HG03432 (cell line): ENCODE results near the gene MDFIC2.
"Not testable (repeated sequence)": the region's sequence is repeated elsewhere in the genome, so short reads cannot be mapped to it uniquely, and the experiment has no call there.

Source experiments
- ATAC-seq: cut with Tn5 transposase; IDR thresholded peaks from one replicate; pipeline ENCODE4 v1.9.1; 2021; ENCODE audit warnings: mild to moderate bottlenecking, moderate library complexity; ENCODE audit not compliant: unreplicated experiment

Gene MDFIC2

DNA sequence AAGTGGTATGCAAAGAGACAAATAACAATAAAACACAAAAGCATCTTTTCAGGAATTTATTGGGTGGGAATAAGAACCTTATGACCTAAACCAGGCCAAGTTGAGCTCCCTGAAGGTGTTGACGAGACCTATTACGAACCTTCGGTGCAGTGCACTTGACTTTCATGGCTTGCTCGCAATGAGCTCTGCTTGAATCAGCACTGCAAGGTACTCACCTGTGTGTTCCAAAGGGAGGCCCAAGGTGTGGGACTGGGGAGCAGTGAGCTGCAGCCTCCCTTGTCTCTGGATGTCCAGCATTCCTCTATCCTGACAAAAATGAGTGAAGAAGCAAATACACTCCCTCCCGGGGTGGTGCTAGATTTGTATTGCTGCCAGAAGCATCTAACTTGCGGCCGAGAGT lies at the start of gene MDFIC2:
Gene MDFIC2 (minus strand): TSS at position 303 of the 400 bp plus-strand sequence. CDS start 665 bp downstream, outside the sequence.
- no peak for ATAC-seq

GRCh38 chr3:70360979-70361760 lies 48.7 kb upstream of the MDFIC2 start:
- ATAC-seq = peak; percentile 95

DNA sequence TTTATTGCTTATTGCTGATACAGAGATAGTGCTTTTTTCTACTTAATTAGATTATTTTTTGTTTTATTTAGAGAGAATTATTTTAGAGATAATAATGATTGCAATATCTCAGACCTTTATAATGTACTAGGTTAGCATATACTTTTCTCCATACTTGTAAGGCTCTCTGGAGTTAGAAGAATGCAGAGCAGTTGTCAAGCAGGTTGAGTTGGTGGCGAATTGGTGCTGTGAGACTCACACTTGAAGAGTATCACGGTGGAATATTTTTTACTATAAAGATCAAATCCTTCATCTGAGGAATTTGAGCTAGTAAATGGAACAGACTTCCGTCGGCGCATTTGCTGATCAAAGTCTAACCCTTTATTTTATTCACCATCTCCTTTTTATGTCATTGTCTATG lies 47.3 kb upstream of the MDFIC2 start:
- ATAC-seq = no peak

- ATAC-seq = peak; percentile 43
Measured at GRCh38 chr3:70358978-70359580, 46.6 kb upstream of the MDFIC2 start.

GRCh38 chr3:70352215-70352614 lies 39.8 kb upstream of the MDFIC2 start:
- no peak for ATAC-seq

GRCh38 chr3:70342149-70342548 lies 29.7 kb upstream of the MDFIC2 start:
- no peak for ATAC-seq

- not testable (repeated sequence) for ATAC-seq
Measured at GRCh38 chr3:70336885-70337284, 24.4 kb upstream of the MDFIC2 start.

DNA sequence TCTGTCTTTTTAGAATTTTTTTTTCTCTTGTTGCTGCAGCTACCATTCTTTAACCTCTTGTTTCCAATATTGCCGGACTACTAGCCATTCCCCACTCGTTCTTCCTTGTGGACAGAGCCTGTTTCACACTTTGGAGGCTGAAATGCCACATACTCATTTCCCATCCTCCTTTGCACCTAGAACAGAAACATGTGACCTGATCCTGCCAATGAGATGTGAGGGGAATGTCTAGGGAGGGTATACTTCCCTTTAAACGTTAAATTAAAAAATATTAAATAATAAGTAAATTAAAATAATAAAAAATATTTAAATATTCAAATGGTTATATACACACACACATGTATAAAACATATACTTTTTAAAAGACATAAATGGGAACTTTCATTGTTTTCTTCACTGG lies 20.6 kb upstream of the MDFIC2 start:
- ATAC-seq = no peak

DNA sequence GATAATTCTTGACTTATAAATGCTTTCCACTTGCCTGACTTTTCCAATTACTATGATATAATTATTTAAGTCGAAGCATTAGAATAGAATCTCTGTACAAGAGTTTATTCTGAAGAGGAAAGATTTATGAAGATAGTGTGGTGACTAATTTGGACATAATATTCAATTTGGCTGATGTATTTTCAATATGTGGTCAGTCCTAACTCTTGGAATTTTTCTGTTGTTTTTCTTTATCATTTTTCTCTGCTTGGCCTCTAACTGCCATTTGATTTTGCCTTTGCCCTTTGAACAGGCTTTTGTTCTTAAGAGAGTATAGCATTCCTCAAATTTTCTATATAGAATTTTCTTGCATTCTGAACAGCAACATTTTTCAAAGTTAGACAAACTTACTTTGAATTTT lies 2.6 kb upstream of the MDFIC2 start:
- no peak for ATAC-seq

- ATAC-seq = no peak
Measured at GRCh38 chr3:70310809-70311208, 1.6 kb downstream of the MDFIC2 start.

GRCh38 chr3:70309591-70309990 lies 2.8 kb downstream of the MDFIC2 start:
- ATAC-seq = no peak

DNA sequence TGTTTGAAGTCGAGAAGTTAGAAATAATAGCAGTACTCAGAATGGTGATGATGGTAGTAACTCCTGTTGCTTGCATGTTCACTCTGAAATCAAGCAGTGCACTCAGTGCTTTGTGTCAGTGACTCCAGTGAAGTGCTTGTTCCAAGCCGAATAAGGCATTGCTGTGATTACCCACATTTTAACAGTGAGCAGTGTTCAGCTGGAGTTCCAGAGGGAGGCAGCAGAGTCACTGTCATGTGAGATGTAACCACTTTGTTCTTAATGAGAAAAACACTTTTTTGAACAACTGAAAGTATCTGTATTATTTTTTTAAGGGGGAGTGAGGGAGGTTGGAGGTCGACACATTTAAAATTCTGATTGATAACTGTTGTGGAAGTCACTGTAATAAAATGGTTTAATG lies 3.7 kb downstream of the MDFIC2 start:
- peak; percentile 53 for ATAC-seq

DNA sequence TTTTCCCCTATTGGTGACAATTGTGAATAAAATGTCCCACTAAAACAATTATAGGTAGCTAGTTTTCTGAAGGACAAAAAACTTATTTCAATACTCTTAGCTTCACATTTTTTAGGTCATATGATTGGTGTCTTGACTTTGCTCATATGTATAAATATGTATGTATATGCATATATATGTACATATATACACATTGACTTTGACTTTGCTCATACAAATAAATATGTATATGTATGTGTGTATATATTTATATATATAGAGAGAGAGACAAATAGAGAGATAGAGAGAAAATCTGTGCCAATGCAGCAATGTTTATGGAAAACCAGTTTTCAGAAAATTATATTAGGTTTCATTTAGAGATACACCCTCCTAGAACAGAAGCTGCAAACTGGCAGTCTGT lies 5.7 kb downstream of the MDFIC2 start:
- ATAC-seq = no peak

DNA sequence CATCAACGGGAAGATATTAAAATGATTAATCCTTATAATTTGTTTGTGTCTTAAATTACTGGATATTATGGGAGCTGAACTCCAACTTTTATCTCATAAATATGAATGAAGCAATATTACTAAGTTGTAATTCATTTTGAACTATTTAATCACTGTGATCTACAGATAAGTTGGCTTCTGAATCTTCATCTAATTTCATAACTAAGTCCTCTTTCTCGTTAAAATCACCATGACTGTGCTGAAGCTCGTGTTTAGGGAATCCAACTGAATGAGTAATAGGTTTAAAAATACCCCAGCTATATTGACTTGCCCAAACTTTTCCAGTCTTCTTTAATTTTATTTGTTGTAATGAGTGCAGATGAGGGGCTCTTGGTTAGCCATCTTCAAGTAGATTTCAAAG lies 14.1 kb downstream of the MDFIC2 start:
- no peak for ATAC-seq

DNA sequence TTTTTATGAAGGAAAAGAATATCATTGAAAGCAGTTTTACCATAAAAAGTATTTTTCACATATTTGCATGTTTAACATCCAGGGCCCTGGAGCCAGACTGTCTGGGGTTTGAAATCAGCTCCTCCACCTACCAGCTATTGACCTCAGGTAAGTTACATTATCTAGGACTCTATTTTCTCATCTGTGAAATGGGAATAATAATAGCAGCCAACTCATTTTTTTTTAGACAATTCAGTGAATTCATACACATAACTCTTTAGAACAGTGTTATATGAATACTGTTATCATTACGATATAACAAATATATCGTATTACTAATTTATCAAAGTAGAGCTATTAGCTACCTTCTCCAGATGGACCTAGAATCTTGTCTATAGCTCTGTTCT lies 21.3 kb downstream of the MDFIC2 start:
- no peak for ATAC-seq

DNA sequence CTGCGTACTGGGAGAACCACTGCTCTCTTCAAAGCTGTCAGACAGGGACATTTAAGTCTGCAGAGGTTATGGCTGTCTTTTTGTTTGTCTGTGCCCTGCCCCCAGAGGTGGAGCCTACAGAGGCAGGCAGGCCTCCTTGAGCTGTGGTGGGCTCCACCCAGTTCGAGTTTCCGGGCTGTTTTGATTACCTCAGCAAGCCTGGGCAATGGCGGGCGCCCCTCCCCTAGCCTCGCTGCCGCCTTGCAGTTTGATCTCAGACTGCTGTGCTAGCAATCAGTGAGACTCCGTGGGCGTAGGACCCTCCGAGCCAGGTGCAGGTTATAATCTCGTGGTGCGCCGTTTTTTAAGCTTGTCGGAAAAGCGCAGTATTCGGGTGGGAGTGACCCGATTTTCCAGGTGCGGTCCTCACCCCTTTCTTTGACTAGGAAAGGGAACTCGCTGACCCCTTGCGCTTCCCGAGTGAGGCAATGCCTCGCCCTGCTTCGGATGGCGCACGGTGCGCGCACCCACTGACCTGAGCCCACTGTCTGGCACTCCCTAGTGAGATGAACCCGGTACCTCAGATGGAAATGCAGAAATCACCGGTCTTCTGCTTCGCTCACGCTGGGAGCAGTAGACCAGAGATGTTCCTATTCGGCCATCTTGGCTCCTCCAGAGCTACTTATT lies 21.9 kb downstream of the MDFIC2 start:
- ATAC-seq = not testable (repeated sequence)

- no peak for ATAC-seq
Measured at GRCh38 chr3:70281663-70282062, 30.8 kb downstream of the MDFIC2 start.

DNA sequence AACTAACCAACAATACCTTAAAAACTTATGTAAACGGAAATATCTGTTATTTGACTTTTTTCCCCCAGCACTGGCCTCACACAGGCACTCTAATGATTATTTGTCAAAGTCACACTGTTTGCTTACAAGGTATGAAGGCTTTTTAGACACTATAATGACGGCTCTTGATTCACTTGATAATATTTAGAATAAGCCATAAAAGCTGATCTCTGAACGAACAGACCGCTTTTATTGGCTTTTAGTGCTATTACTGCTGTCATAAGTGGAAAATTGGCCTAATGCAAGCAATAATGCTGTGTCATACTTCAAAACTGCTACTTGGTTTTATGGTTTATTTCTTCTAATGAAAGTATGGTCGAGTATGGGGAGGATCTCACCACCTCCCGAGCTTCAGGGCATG lies 35.1 kb downstream of the MDFIC2 start:
- ATAC-seq = no peak

- no peak for ATAC-seq
Measured at GRCh38 chr3:70276901-70277300, 35.5 kb downstream of the MDFIC2 start.

GRCh38 chr3:70273492-70273891 lies 38.9 kb downstream of the MDFIC2 start:
- no peak for ATAC-seq

DNA sequence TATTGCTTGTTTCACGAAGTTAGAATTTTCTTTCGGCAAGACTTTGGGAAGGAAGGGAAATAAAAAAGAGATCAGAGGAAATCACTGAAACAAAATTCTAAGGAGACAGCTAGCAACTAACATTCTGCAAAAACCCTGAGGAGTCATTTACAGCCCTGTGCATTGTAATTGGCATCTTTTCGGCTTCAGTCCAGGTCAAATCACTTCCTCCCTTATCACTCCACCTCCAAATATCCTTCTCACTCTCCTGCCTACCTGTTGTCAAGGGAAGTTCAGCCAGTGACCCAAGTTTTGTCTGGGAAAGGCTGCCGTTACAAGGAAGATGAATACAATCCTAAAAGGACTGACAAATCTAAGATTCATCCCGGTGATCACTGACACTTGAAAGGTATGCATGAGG lies 39.6 kb downstream of the MDFIC2 start:
- ATAC-seq = no peak

DNA sequence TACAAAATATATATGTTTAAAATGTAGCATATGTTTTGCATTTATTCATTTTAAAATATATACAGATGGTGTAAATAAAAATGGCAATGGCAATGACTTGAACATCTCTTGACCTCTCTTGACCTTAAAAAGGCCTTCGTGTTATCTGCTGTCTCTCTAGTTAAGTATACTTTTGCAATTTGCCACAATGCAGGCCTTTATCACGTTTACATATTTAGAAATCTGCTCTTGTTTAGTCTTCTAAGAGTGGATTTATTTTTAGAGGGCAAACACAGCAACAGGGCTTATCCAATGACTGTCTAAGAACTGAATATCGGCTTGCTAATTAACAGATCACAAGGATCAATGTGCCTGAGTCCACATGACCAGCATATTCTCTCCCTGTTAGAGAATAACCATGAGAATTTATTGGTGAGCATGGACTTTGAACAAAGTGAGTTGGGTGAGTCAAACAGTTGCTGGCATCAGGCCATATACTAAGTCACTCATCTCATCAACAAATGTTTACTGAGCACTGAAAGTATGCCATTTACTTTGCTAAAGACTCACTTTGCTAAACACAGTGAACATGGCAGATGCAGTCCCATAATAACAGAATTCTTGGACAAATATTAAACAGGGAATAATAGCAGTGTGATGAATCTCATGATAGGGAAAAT lies 48.2 kb downstream of the MDFIC2 start:
- no peak for ATAC-seq
